Stimulated activated CD4-positive, alpha-beta T cell treated with anti-CD3 and anti-CD28 coated beads, Interleukin-4, amount 100 ng/mL, for 24 hours (primary cell): Measurements from ENCODE around the gene FBXO21.
"Not testable (repeated sequence)": the region's sequence is repeated elsewhere in the genome, so short reads cannot be mapped to it uniquely, and the experiment has no call there.

ENCODE experiments used
- DNase-seq: peaks from one replicate; pipeline ENCODE4 v3.0.0-alpha.2; 2020

Gene FBXO21, protein sequence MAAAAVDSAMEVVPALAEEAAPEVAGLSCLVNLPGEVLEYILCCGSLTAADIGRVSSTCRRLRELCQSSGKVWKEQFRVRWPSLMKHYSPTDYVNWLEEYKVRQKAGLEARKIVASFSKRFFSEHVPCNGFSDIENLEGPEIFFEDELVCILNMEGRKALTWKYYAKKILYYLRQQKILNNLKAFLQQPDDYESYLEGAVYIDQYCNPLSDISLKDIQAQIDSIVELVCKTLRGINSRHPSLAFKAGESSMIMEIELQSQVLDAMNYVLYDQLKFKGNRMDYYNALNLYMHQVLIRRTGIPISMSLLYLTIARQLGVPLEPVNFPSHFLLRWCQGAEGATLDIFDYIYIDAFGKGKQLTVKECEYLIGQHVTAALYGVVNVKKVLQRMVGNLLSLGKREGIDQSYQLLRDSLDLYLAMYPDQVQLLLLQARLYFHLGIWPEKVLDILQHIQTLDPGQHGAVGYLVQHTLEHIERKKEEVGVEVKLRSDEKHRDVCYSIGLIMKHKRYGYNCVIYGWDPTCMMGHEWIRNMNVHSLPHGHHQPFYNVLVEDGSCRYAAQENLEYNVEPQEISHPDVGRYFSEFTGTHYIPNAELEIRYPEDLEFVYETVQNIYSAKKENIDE

DNA sequence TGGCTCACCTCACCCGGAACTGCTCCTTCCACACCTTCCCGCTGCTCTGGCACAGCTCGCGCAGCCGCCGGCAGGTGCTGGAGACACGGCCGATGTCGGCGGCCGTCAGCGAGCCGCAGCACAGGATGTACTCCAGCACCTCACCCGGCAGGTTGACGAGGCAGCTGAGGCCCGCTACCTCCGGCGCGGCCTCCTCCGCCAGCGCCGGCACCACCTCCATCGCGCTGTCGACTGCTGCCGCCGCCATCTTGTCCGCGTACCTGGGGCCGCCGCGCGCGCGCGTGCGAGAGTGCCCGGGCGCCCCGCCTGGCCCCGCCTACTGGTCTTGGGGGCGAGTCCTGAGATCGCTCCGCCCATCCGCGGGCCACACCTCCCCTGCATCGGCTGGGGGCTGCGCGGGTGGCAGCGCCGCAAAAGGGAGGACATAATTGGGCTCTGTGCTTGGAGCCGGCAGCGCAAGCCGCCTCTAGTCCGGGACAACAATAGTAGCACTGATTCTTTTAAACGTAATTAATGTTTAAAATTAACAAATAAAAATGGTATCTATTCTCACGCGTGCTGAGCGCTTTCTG is at the start of gene FBXO21:
TSS of gene FBXO21 (minus strand) at position 261 of the 572 bp plus-strand sequence. CDS start at position 247, 14 bp downstream.
- DNase-seq: peak; percentile 93

- peak; percentile 74 for DNase-seq
Observed at GRCh38 chr12:117236456-117237001, 46.3 kb upstream of the FBXO21 start.

DNA sequence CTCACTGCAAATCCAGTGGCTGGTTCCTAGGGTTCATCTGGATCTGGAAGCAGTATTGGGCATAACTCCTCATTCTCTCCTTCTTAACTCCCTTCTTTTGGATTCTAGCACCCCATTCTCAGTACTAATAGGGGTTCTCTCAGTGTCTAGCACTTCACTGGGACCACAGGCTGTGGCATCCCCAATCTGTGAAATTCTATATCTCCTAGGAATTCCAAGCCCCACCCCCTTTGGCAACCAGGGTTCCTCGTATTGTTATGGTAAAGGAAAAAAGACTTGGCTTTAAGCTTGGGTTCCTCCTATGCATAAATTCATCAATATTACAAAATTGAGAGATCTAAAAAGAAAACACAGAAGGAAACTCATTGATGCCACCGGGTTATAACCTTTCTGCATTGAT is 45.0 kb upstream of the FBXO21 start:
- DNase-seq: no peak

GRCh38 chr12:117234441-117234840 is 44.2 kb upstream of the FBXO21 start:
- no peak for DNase-seq

DNA sequence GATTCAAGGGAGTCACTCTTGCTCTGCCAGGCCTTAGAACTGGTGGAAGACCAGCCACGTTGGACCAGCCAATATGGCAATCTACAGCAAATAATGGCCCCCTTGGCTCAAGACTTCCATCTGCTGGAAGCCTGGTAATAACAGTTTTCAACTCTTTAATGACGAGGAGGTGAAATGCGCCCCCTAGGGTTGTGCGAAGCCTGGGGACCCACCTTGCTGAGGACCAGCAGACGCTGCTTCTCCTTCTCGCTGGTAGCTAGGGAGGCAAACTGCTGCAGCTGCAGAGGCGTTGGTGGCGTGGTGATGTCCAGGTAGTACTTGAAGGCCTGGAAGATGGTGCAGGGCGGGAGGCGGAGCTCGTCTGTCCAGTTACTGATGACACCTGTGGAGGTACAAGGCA is 41.5 kb upstream of the FBXO21 start:
- no peak for DNase-seq

DNA sequence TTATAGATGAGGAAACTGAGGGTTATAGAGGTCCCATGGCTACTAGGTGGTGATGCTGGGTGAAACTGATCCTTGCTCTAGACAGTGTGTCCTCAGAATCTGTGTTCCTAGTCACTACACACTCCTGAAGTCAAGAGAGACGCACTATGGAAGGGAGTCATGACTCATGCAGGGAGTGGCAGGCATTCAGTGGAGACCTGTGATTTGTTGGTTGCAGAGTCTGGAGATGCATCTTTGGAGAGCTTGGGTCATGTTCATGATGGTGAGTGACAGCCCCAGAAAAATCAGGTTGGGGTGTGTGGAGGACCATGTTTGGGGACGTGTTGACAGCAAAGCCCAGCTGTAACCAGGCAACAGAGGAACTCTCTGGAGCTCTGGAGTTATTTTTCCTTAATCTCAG is 38.0 kb upstream of the FBXO21 start:
- DNase-seq: no peak

DNA sequence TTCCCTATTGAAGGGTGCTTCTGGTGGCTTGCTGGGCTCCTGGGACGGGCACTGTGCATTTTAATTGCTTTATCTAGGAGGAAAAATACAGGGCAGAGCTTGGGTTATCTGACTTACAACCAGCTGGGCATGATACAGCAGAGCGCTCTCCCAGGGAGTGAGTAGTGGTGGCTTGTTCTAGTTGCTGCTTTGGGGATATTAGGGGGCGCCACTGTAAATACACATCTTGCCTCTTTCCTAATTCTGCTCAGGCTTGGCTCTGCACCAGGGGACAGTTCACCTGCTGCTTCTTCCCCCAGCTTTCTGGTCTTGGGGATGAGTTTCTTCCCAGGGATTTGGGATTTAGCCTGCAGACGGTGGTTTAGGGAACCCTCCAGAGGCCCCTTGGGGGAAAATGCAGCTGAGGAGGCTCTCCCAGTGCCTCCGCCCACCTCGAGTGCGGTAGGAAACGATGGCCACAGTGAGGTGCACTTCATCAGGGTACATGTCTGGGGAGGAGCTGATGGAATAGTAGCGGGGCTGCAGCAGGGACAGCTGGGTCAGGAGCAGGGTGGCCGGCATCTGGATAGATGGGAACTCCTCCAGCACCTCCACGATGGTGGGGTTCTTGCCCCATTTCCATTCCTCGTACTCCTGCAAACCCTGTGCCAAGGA is 36.9 kb upstream of the FBXO21 start:
- no peak for DNase-seq

GRCh38 chr12:117226505-117226904 is 36.2 kb upstream of the FBXO21 start:
- DNase-seq: no peak

DNA sequence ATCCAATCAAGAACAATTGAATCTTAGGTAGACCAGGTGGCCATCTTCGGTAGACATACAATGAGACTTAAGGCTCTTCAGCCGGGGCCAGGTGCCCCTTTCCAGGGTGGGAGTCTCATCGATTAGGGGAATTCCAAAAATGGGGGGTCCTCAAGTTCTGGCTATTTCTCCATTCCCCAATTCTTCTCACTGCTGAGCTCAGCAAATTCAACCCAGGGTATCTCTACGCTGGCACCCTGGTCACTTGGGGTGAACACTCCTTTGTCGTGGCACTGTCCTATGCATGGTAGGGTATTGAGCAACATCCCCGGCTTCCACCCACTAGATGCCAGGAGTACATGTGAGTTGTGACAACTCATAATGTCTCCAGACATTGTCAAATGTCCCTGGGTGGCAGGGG is 34.9 kb upstream of the FBXO21 start:
- no peak for DNase-seq

DNA sequence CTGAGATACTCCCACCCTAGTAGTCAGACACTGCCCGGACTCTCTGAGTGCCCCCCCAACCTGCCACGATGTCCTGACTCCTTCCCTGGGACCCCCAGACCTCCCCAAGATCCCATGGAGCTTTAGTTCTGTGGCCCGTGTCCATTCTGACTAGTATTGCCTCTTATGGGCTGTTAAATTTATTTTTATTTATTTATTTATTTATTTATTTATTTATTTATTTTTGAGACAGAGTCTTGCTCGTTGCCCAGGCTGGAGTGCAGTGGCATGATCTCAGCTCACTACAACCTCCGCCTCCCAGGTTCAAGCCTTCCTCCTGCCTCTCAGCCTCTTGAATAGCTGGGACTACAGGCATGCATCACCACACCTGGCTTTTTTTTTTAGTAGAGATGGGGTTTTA is 30.7 kb upstream of the FBXO21 start:
- DNase-seq: not testable (repeated sequence)

DNA sequence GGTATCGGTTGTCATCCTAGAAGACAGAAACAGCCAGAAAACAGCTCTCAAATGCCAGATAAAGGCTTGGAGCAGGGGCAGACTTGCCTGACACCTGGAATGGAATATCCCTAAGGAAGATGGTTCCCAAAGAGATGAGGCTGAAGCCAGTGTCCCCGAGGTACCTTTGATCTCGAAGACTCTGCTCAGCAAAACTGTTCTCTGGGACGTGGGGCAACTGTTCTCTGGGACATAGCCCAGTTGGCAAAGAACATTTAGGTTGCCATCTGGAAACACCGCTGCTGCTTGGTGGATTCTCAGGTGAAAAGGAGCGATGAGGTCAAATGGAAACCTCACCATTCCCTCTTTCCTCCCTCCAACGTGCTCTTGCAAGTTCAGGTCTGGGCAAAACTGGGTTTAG is 27.9 kb upstream of the FBXO21 start:
- no peak for DNase-seq

GRCh38 chr12:117216686-117217085 is 26.4 kb upstream of the FBXO21 start:
- no peak for DNase-seq

DNA sequence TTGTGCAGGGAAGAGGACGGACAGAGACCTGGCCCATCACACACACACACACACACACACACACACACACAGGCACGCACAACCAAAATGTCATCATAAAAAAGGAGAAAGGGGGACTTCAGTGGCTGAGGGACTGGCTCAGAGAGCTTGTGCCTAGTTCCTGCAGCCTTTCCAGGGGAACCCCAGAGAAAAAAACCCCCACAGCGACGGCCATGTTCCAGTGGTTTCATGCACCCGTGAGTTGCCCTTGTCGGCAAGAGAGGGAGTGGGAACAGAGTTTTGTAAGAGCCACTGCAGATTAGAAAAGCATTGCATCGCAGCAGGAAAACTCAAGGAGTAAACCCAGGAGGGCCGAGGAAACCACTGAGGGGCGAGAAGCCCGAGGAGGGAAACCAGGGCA is 24.5 kb upstream of the FBXO21 start:
- no peak for DNase-seq

GRCh38 chr12:117213295-117213808 is 23.1 kb upstream of the FBXO21 start:
- no peak for DNase-seq

DNA sequence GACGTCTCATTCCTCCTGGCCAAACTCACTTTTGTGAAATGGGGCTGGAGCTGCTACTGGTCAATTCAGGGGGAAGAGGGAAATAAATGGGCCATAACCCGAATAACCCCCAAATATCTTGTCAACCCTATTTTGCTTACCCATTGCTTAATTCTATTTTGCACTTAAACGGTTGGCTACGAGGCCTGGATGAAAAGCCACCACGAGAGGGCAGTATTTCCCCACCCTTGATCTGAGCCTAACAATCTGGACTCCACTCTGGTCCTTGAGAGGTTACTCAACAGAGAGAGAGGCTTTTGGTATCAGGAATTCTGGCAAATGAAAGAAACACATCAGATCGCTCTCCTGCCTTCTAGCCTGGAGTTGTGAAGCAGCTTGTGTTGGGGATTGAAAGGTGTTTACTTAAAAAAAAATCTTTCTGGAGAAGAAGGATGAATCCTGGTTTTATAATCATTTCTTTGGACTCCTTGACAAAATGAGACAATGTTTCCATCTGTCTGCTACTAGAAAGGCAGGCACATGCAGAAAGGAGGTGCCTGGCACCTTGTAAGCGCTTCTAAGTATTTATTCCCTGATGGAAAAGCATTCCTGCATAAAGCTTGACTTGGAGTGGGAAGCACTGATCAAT is 22.4 kb upstream of the FBXO21 start:
- DNase-seq: peak; percentile 68

DNA sequence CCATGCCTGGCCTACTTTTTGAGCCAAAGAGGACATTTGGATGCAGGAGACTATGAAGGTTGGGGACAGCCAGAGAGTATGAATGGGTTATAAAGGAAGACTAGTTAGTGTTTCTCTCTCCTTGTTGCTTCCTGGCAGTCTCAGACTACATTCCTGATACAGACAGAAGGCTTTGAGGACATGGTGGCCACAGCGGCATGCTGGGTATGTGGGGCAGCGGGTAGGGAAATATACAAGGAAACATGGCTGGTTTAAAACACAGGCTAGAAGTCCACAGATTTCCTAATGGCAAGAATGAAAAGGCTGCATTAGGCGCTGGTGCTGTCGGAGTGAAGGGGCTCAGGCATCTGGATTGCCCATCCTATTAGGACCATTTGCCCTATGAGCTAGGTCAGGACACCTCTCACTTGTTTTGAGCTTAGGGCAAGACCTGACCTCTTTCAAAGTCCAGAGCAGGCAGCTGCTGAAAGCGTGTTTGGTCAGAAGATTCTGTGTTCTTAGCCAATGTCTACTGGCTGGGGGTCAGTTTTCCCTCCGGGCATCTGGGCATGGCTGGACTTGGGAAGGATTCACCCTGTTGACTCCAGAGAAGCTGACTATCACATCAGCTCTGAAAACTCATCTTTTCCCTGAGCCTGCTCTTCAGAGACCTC is 20.1 kb upstream of the FBXO21 start:
- DNase-seq: no peak

- no peak for DNase-seq
Observed at GRCh38 chr12:117209626-117210025, 19.4 kb upstream of the FBXO21 start.

DNA sequence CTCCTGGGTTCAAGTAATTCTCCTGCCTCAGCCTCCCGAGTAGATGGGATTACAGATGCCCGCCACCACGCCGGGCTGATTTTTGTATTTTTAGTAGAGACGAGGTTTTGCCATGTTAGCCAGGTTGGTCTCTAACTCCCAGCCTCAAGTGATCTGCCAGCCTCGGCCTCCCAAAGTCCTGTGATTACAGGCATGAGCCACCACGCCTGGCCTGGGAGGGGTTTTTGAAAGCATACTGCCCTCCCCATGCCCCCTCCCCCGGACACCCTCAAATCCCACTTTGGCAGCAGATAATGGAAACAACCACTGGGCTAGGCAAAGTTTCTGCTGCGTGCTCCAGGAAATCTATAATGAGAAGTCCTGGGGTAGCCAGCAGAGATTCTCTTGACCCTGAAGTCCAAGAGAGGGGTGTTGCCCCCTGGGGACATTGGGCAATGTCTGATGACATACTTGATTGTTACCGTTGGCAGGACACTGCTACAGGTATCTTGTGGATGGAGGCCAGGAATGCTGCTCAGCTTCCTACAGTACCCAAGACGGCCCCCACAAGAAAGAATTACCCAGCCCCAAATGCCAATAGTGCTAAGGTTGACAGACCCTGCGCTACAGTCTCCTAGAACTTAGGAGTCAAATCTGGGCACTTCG is 18.7 kb upstream of the FBXO21 start:
- no peak for DNase-seq

DNA sequence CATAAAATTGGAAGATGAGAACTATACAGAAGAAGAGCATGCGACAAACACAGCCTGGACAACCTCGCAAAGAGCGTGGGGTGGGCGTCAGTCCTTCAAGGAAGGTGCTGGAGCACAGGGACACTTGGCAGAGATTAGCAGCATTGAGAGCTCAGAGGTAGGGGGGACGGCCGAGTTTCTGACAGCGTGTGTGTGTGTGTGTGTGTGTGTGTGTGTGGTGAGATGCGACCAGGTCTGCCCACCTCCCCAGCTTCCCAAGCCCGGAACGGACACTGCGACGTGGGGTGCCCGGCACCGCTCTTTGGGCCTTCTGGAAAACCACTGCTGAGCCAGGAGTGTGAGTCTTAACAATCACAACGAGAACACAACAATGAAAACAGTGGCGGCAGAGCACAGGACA is 17.9 kb upstream of the FBXO21 start:
- no peak for DNase-seq

- DNase-seq: no peak
Observed at GRCh38 chr12:117207675-117208074, 17.4 kb upstream of the FBXO21 start.

DNA sequence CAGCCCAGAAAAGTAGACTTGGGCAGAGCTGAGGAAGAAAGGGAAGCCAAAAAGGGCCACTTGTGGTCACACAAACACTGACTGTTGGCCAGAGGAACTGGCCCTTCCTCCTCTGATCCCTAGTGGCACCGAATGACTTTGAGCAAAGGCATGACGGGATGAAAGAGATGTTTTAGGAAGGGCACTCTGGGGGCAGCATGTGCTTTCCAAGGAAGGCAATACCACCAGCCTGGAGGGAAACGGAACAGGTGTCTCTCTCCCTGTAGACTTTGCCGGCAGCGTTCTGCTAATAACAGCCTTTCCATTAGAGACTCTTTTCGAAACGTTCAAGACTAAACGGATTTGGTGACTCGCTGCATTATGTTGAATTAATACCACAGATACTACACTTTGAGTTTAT is 12.3 kb upstream of the FBXO21 start:
- DNase-seq: no peak

- no peak for DNase-seq
Observed at GRCh38 chr12:117202033-117202432, 11.8 kb upstream of the FBXO21 start.
